Measurements from ENCODE around the gene ADAM19.
"Not testable (repeated sequence)": the region's sequence is repeated elsewhere in the genome, so short reads cannot be mapped to it uniquely, and the experiment has no call there.

Gene ADAM19

DNA sequence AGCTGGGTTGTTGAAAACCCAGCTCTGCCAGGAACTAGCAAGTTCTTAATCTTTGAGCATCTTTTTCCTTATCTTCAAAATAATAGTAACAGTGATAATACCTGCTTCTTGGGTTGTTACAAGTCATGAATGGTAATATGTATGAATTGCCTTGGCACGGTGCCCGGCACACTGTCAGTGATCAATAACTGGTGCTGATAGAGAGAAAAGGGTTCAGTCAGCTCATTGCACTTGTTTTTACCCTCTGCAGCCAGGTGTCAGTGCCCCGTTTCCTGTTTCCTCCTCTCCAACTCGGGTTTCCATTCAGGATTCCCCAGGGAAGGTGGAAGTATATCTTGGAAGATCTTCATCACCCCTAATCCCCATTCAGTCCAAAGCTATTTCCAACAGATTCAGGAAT is 131.4 kb downstream of the ADAM19 start:
- DNase-seq (ENCODE audit: extremely low read depth in 1 of 2, low read depth in 1 of 2): no peak

DNA sequence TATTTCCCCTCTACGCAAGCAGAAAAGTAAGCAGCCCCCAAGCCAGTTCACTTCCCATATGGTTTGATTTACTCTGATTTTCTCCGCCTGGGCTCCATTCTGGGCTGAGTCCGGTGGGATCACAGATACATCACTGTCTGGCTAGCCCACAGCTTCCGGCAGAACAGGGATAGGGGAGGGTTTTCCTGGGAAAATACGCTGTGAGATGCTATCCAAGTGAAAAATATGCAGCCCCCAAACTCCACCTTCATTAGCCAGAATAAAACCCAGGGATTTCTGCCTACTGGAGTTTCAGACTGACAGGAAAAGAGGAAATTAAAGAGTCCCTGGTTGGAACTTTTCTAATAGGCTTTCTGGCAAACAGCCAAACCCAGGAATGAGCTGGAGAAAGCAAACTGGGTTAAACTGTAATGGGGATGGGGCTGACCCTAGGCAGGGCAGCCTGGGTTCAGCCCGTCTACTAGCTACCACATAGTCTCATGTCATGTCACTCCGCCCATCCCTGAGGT is 132.5 kb downstream of the ADAM19 start:
- DNase-seq (ENCODE audit: extremely low read depth in 1 of 2, low read depth in 1 of 2): no peak

DNA sequence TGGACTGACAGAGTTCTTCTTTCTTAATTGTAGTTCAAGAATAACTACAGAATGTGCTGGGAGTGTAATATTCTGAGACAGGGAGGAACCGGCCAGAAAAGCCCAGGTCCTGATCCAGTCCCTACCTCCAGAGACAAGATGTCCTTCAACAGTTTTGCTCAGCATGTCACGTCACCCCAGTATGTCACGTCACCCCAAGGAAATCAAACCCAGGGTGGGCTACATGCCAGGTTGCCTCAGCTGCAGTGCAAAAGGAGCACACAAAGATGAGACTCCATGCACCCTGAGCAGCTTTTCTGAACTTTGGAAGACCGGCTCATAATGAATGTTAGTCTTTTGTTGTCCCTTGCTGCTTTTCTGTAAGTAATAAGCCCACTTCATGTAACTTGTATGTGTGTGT is 141.5 kb downstream of the ADAM19 start:
- DNase-seq (ENCODE audit: extremely low read depth in 1 of 2, low read depth in 1 of 2): no peak

DNA sequence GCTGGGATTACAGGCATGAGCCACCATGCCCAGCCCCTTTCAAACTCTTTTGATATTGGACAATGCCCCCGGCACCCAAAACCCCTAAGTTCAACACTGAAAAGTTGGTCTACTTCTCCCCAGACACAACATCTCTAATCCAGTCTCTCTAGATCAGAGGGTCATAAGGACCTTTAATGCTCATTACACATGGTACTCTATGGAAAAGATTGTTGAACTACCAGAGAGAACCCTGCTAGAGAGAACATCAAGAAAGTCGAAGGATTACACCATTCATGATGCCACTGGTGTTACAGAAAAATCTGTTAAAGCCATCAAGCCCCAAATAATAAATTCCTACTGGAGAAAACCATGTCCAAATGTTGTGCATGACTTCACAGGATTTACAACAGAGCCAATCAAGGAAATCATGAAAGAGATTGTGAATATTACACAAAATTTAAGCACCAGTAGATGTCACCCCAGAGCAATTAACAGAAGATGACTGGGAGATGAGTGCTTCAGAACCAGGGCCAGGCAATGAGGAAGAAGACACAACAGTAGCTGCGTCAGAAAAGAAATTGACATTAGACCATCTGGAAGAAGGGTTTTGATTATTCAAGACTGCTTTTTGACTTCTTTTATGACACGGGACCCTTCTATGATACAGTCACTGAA is 143.9 kb downstream of the ADAM19 start:
- no peak for DNase-seq (ENCODE audit: extremely low read depth in 1 of 2, low read depth in 1 of 2)

DNA sequence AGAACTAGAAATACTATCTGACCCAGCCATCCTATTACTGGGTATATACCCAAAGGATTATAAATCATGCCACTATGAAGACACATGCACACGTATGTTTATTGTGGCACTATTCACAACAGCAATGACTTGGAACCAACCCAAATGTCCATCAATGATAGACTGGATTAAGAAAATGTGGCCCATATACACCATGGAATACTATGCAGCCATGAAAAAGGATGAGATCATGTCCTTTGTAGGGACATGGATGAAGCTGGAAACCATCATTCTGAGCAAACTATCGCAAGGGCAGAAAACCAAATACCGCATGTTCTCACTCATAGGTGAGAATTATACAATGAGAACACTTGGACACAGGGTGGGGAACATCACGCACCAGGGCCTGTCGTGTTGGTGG is 145.7 kb downstream of the ADAM19 start:
- DNase-seq (ENCODE audit: extremely low read depth in 1 of 2, low read depth in 1 of 2): not testable (repeated sequence)
